Measurements from ENCODE around the gene MCTP1. TPM values are rescaled to one million over a fixed set of nuclear protein-coding genes. Genes with fewer than 3 reads are reported as not detected.

The MCTP1 gene
- total and polyA plus RNA-seq, 8 donors, result 4.4 to 55.1 (median 5.9) TPM

- TF ChIP-seq CTCF (IDR thresholded peaks at IDR 0.05), result no peak
- no peak overlapping the region for H3K27ac ChIP-seq
- H3K9me3 ChIP-seq, result no peaks in the 10 kb centered on the region
- no peak for ATAC-seq
- H3K4me3 ChIP-seq, result peak overlapping the region in 1 of 2 donors; percentile 53
- H3K4me1 ChIP-seq, result peaks cover 0 to 25% of the 10 kb centered on the region in 2 donors
- no peak for DNase-seq
- intact Hi-C loops (cut with DNase I), result no loop called here
- no peaks in the 10 kb centered on the region for H3K36me3 ChIP-seq
- H3K27me3 ChIP-seq, result no peaks in the 10 kb centered on the region
Measured at GRCh38 chr5:95078868-95079267, 206.0 kb downstream of the MCTP1 start.

GRCh38 chr5:95076395-95077185 lies 208.3 kb downstream of the MCTP1 start:
- Histone ChIP-seq H3K9me3 (no peaks in the 10 kb centered on the region), H3K4me1 (peaks cover 0 to 22% of the 10 kb centered on the region in 2 donors), H3K27me3 (no peaks in the 10 kb centered on the region), H3K27ac (peak overlapping the region in 1 of 2 donors; percentile 6), H3K36me3 (no peaks in the 10 kb centered on the region), H3K4me3 (no peak overlapping the region)
- ATAC-seq (no peak), DNase-seq (no peak)
- intact Hi-C loops (cut with DNase I), result no loop called here
- TF ChIP-seq CTCF (IDR thresholded peaks at IDR 0.05), result no peak

- Histone ChIP-seq H3K4me3 (no peak overlapping the region), H3K9me3 (no peaks in the 10 kb centered on the region), H3K27ac (no peak overlapping the region), H3K4me1 (peaks cover 0 to 37% of the 10 kb centered on the region in 2 donors), H3K27me3 (no peaks in the 10 kb centered on the region), H3K36me3 (no peaks in the 10 kb centered on the region)
- ATAC-seq (no peak), DNase-seq (no peak)
- intact Hi-C loops (cut with DNase I), result no loop called here
- no peak for TF ChIP-seq CTCF (IDR thresholded peaks at IDR 0.05)
Measured at GRCh38 chr5:95075111-95075510, 209.8 kb downstream of the MCTP1 start.

- Histone ChIP-seq H3K27ac (no peak overlapping the region), H3K27me3 (no peaks in the 10 kb centered on the region)
Measured at GRCh38 chr5:95072281-95072680, 212.6 kb downstream of the MCTP1 start.

More at GRCh38 chr5:95072281-95072680, 212.6 kb downstream of the MCTP1 start:
- Histone ChIP-seq H3K36me3 (no peaks in the 10 kb centered on the region), H3K4me1 (peaks cover 0 to 56% of the 10 kb centered on the region in 2 donors), H3K4me3 (no peak overlapping the region), H3K9me3 (no peaks in the 10 kb centered on the region)
- TF ChIP-seq CTCF (IDR thresholded peaks at IDR 0.05), result no peak
- ATAC-seq (no peak), DNase-seq (no peak)
- intact Hi-C loops (cut with DNase I), result no loop called here
